NCI-H1694 (cell line): ENCODE data around the gene INTS11.
A peak's percentile ranks its signal among the peaks of the same experiment; 100 is the strongest.
"Not testable (repeated sequence)": the region's sequence is repeated elsewhere in the genome, so short reads cannot be mapped to it uniquely, and the experiment has no call there.

Source experiments
- DNase-seq: peaks from one replicate; lab custom pipeline; 2025; lab: John Stamatoyannopoulos, UW

Gene INTS11

GRCh38 chr1:1324524-1325287 lies at the start of gene INTS11, which contains the start of gene CPTP:
TSS of gene INTS11 (minus strand) at chr1:1324660. CDS start at chr1:1324608, 52 bp downstream.
TSS of gene CPTP (plus strand) at chr1:1324802. CDS start at chr1:1326911, 2,109 bp downstream.
- no peak for DNase-seq

GRCh38 chr1:1373815-1374588 lies 49.5 kb upstream of the INTS11 start:
- no peak for DNase-seq

GRCh38 chr1:1373051-1373814 lies 48.8 kb upstream of the INTS11 start:
- no peak for DNase-seq

GRCh38 chr1:1371746-1372711 lies 47.6 kb upstream of the INTS11 start:
- peak; percentile 20 for DNase-seq

- DNase-seq, result no peak
These were observed 46.9 kb upstream of the INTS11 start for GRCh38 chr1:1371364-1371745.

GRCh38 chr1:1370771-1371300 lies 46.4 kb upstream of the INTS11 start:
- DNase-seq, result no peak

- not testable (repeated sequence) for DNase-seq
These were observed 45.6 kb upstream of the INTS11 start for GRCh38 chr1:1370094-1370493.

GRCh38 chr1:1367315-1367714 lies 42.9 kb upstream of the INTS11 start:
- DNase-seq, result no peak

- DNase-seq, result no peak
These were observed 42.2 kb upstream of the INTS11 start for GRCh38 chr1:1366699-1367066.

GRCh38 chr1:1365875-1366698 lies 41.6 kb upstream of the INTS11 start:
- no peak for DNase-seq

- DNase-seq, result no peak
These were observed 39.8 kb upstream of the INTS11 start for GRCh38 chr1:1364266-1364665.

GRCh38 chr1:1361982-1362423 lies 37.5 kb upstream of the INTS11 start:
- no peak for DNase-seq

- no peak for DNase-seq
These were observed 36.9 kb upstream of the INTS11 start for GRCh38 chr1:1361233-1361981.

- DNase-seq, result no peak
These were observed 36.2 kb upstream of the INTS11 start for GRCh38 chr1:1360506-1361169.

- no peak for DNase-seq
These were observed 35.4 kb upstream of the INTS11 start for GRCh38 chr1:1359664-1360468.

- DNase-seq, result no peak
These were observed 34.8 kb upstream of the INTS11 start for GRCh38 chr1:1359308-1359663.

GRCh38 chr1:1358433-1359271 lies 34.2 kb upstream of the INTS11 start, which contains the start of gene MXRA8:
TSS of gene MXRA8 (minus strand) at chr1:1358555. CDS start at chr1:1358504, 51 bp downstream.
- no peak for DNase-seq
